ENCODE results near the gene DPH3.

DPH3 gene

DNA sequence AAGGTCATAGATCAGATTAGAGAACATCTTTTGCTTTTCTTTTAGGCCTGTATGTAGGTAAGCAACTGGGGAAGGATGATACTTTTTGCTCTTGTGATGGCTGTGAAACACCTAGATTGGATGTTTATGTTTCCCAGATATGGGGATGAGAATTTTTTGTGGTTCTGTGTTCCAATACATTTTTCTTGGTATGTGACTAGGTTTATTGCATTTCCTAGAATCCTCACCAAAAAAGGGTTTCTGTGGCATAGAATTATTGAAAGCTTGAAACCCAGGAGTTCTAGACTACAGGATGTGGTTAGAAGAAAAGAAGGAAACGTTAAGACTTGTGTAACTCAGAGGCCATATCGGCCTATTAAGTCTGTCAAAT, 26.1 kb upstream of the DPH3 start:
- no peak for DNase-seq (ENCODE audit: low read depth)

DNA sequence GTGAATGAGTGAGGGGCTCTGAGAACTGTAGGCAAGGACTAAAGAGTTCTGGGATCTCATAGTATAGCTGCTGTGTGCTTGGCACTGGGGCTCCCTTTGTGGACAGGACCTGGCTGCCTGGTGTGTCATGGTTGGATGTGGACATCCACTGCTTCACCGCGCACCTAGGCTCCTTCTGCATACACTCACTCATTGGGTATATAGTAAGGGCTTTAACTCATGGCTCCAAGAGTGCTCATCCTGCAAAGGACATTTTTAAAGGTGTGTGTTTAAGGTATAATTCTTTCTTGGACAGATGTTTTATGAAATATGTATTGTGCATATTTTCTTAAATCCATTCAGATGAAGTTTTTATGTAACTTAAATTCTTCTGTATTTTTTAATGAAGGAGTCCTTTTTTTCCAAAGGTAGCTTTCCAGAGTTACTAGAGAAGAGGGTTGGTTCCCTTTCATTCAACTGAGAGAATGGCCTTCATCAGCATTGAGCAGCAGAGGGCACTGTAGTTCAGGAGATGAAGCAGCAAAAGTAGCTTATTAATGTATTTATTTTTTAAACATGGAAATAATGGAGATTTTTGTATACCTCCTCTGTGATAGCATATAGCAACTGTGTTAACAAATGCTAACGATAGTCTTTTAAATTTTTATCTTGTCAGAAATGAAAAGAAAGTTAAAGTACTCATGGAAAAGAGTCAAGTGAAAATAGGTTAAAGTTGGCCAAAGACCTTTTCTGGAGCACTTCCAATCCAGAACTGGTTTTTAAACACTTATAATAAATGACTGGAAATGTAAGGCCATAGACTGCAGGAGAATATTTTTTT, 25.5 kb upstream of the DPH3 start:
- DNase-seq (ENCODE audit: low read depth): peak; percentile 31

DNA sequence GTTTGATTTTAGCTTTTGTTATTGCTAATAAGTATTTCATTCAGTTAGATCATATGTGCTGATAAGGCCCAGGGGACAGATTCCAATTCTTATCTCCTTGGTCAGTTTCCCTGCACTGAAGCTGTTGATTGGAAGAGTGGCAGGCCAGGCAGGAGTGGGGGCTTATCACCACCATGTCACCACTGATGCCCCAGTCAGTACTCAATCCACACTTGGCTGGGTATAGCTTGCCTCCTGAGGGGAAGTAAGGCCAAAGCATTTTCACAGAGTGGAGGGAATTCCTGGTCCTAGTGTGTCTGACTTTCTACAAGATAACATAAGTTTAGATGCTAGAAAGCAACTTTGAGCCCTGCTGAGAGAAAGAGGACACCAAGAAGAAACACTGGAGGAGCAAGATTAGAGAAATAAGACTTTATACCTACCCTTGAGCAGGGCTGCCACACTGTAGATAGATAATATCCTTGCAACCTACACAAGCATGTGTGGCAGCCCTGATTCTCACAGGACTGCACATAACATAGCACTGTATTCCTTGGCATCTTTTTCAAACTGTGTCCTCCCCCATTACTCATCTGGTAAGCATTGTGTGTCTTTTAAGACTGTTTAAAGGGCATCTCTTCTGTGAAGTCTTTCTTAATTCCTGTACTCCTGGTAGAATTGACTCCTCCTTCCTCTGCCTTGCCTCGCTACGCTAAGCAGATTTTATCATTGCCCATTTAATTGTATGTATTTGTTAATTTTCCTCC, 24.6 kb upstream of the DPH3 start:
- DNase-seq (ENCODE audit: low read depth): no peak

DNA sequence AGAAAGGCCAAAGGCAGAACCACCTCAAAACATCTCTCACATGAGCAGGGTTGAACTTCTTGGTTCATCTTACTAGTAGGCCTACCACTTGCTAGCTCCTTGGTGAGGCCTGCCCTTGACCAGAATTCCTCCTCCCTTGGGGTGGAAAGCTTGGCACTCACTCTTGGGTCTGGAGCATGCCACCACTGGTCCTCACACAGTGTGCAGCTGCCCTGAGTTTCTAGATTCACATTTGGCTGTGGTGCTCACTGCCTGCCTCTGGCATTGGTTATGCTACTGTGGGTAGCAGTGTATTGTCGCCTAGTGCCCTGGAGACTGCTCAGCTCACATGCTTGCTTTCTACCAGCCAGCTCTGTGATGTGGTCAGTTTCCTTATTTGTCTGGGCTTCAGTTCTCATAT, 23.9 kb upstream of the DPH3 start:
- no peak for DNase-seq (ENCODE audit: low read depth)

DNA sequence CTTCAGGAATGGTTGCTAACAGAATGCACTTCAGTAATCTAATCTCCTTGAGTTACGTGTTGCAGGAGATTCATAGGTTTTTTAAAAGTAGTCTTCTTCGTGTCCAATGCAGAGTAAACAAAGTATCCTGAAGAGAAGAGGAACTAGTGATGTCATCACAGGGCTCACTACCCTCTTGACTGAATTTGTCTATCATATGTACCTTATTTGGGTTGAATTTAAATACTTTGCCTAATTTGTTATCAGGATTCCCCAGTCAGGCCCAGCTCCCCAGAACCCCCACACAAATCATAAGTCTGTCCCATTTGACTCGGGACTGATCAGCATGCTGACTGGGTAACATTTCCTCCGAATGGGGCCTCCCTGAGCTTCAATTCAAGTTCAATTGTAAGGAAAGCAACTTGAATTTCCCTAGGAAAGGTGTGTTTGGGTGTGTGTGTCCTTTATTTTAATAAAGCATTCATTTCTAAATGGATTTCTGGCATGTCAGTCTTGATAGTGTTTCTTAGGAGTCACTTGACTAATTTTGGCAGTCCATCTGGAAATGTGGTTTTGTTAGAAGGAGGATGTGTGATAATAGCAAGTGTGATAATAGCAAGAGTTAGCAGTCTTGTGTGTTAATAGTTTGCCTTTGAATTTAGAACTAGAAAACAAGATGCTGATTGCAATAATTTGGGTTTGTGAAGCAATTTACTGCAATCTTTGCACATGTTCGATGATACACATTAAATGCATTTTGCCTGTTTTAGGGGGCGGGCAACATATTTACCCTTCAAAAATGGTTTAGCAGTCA, 22.2 kb upstream of the DPH3 start:
- no peak for DNase-seq (ENCODE audit: low read depth)

DNA sequence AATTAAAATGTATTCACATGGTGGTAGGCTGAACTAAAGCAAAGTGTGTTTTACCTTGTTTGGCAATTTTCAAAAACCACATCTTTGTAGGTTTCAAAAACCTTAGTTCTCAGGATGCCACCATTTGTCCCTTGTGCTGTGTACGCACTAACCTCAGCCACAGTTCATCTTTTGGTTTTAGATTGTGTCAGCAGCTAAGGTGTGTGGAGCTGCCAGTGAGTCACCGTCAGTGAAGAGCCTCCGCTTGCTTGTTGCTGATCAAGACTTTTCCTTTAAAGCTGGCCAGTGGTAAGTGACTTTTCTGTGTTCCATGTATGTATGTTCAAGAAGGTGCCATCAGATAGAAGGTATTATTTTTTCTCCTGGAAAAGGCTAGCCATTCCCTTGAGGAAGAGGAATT, 21.4 kb upstream of the DPH3 start:
- peak; percentile 45 for DNase-seq (ENCODE audit: low read depth)

DNA sequence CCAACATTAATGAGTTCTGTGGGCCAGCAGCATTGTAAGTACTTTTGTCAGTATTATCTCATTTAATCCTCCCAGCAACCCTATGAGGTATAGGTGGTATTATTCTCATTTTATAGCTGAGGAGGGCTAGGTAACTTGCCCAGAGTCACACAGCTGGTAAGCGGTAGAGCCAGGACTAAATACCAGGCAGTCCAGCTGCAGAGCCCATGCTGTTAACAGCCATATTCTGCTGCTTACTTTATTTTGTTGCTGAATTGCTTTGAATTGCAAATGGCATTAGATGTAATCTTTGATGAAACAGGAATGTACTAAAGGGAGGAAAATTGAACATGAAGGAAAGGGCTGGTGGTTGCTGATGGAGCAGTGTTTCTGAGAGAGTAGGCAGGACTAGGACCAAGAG, 19.9 kb upstream of the DPH3 start:
- no peak for DNase-seq (ENCODE audit: low read depth)

DNA sequence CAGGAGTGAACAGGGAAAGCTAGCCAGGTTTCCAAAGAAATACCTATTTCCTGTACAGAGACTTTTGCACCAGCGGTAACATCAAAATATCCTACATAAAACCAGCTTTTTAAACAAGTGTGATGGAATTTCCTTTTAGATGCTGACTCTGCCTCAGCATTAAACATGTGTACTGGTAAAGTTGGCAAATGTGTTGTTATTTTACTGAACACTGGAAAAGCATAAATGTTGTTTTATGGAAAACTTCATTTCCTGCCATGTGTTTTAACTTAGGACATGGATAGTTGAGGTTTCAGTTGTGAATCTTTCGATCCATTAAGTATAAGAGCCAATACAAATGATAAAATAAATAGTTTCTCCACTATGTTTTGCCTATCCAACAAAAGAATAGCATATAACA, 15.9 kb upstream of the DPH3 start:
- DNase-seq (ENCODE audit: low read depth): no peak

DNA sequence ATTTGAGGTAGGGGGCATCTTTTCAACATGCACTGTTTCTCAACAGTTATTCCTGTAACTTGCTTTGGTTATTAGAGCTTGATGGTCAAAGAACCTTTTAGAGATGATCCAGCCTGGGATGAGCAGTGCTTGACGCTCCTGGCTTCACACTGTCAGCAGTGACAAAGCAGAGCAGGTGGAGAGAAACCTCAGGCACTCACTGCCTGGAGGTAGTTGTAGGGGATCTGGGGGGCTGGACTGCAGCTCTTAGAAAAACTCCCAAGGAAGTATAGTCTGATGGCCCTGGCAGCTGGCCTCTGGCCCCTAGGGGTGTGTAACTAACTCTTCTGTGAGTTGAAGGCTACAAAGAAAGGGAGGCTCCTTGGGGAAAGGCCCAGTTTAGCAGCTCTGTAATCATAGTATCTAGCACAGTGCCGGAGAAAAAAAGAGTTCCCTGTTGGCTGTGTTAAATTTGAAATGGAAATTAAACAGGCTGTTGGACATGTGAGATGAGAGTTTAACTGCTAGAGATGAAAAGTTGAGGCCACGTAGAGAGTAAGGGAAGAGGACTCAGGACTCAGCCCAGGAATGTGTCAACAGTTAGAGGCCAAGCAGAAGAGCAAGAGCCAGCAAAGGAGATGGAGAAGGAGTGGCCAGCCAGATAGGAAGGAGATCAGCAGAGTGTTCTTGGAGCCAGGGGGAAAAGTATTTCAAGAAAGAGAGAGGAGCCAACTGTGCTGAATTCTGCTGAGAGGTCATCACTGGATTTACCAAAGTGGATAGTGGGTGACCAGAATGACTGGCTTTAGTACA, 14.5 kb upstream of the DPH3 start:
- no peak for DNase-seq (ENCODE audit: low read depth)

DNA sequence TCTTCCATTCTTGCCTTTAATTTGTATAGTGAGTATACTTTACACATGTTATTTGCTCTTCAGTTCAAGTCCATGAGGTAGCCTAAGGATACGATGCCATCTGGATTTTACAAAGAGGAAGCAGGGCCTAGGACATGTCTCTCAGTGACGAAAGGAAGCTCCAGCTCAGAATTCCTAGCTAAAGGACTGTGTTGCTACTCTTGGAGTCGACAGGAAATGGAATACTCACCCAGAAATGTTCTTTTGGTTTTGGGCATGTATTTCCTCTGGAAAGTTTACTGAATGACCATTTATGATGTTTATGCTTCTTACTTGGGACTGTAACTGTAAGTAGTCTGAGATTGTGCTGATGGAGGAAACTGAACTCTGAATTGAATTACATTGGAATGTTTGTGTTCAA, 12.7 kb upstream of the DPH3 start:
- DNase-seq (ENCODE audit: low read depth): no peak

DNA sequence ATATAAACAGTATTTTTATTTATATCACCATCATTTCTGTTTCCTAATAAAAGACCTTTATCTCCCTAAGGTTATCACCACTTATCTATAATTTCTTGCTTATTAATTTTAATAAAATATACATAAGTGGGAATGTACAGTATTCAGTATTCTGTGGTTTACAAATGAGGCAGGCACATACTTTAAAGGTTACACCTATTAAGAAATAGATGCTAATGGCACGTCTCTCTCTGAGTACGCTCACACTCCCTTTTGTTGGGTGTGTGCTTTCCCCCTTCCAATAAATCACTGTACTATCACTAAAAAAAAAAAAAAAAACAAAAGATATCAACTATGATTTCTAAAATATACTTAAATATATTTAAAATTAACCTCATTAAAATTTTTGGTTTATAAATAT, 9.1 kb upstream of the DPH3 start:
- no peak for DNase-seq (ENCODE audit: low read depth)

DNA sequence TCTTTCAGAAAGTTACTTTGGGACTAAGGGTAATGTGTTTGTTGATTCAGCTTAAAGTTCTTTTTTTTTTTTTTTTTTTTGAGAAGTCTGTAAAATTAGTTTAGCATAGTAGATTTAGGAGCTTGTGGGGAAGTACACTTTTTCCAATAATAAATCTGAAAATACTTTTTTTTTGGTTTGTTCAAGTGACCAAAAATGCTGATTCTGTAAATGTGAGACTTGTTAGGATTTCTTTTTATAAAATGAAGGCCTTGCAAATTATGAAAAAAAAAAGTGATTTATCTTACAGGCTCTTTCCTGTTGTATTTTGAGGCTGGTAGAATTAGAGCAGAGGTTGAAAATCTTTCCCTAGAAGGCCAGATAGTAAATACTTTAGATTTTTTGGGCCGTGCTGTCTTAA, 7.8 kb upstream of the DPH3 start:
- DNase-seq (ENCODE audit: low read depth): no peak

DNA sequence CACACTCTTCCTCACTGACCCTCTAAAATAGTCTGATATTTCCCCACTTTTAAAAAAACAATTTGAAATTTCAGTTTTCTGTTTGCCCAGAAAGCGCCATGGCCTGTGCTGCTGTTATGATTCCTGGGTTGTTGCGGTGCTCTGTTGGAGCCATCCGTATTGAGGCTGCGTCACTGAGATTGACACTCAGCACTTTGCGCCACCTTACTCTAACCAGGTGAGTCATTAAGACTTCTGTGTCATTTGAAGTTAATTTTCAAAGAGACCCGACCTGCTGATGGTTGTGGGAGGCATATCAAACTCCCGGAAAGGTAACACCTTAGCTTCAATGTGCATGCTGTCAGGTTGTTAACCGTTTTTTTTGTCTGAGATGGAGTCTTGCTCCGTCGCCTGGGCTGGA, 6.1 kb upstream of the DPH3 start:
- DNase-seq (ENCODE audit: low read depth): no peak

DNA sequence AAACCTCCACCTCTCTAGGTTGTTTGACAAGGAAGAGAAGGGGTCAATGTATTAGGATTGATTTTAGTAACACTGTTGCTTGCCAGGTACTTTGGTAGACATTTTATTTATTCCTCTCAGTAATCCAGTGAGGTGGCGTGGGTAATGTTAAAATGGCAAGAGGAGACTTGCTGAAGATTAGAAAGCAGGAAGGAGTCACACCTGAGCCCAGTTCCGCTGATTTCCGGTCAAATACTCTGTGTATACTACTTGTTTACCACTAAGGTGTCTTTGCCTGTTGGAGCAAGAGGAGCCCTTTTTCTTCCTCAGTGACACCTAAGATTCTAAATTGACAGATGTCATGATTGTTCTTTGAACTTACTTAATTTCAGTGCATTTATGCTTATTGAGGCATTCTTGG, 2.0 kb upstream of the DPH3 start:
- no peak for DNase-seq (ENCODE audit: low read depth)

DNA sequence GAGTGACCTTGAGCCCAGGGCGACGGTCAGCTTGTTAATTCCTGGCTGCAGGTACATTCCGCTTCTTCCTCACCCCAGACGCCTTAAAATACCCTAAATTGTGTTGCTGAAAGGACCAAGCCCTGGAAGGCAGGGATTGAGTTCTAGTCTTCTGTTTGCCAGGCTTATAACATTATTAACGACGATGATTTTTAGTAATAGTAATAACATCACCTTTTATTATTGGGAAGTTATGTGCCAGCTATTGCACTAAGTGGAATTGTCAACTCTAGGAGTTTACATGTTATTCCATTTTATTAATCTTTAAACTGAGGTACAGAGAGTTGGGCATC, 678 bp upstream of the DPH3 start:
- no peak for DNase-seq (ENCODE audit: low read depth)

DNA sequence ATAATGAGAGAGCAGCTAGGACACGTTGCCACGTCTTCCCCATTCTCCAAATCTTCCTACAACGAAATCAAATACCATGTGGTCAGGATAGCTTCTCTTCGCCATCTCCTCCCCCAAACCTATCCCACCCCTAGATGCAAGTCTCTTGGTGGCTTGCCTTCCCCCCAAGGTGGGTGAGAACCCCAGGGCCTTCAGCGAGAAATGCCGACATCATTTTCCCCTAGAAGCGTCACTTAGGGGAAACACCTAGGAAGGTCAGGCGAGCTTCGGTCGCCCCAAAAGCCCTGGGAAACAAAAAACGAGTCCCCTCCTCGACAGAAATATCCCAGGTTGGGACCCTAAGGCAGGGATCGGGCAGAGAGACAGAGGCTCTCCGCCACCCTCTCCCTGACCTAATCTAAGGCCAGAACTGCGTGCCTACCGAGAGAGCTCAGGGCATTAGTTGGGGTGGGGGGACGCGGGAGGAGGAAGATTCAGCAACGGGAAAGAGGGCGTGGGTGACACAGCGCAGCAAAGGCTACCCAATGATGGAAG, 502 bp downstream of the DPH3 start:
- DNase-seq (ENCODE audit: low read depth): no peak

DNA sequence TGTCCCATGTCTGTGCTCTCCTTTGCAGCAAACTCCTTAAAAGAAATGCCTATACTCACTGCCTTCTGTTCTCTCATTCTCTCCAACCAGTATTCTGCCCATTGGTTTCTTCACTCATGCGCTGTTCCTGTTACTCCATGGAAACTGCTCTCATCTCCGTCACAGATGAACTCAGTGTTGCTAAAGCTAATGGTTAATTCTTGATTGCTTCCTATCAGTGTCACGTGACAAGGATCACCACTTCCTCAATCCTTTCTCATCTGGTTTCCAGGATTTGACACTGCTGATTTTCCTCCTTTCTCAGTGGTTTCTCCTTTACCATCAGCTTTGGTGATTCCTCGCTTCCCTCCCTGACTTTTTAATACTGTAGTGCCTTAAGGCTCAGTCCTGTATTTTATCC, 2.6 kb downstream of the DPH3 start:
- DNase-seq (ENCODE audit: low read depth): no peak

DNA sequence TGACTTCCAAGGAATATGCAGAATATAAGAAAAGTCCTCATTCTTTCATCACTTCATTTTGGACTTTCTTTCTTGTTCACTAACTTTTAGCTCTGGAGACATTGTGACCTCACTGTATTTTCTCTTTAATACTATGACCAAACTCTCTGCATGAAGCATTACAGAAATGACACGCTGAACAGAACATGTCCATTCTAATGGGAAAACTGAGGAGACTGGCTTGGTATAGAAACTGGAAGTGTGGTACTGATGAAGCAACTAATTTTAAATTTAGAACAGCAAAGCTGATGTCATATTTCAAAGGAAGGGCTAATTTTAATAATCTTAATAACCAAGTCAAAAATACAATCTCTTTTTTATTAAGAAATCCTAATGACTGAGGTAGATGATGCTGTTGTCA, 4.7 kb downstream of the DPH3 start:
- DNase-seq (ENCODE audit: low read depth): no peak

DNA sequence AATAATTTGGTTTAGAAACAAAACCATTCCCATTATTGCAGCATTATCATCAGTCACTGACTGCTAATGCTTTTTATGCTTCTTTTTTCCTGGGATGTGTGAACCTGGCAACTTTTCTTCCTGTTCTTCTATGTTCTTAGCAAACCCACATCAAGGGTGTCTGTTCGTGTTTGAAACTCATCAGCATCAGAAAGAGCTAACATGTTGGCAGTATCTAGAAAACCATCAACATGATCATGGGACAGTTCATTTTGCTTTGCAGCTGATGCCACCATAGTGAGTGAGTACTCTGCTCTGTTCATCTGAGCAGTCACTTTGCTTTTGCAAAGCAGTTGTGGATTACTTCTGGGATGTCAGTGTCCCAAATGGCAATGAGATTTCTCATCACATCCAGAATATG, 5.9 kb downstream of the DPH3 start:
- no peak for DNase-seq (ENCODE audit: low read depth)

DNA sequence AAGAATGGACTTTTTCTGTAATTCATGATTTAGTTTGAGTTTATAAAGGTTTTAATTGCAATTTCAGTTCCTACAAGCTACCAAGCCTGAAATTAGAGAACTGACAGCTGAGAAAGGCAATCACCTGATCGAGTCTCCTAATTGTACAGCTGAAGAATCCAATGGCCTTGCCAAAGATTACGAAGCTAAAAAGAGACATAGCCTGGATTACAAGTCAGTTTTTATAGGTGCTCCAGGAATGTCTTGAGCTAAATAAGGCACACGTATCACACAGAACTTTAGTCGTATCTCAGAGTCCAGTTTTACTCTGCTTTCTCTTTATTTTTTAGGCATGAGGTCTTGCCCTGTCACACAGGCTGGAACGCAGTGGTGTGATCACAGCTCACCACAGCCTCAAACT, 6.6 kb downstream of the DPH3 start:
- DNase-seq (ENCODE audit: low read depth): no peak

DNA sequence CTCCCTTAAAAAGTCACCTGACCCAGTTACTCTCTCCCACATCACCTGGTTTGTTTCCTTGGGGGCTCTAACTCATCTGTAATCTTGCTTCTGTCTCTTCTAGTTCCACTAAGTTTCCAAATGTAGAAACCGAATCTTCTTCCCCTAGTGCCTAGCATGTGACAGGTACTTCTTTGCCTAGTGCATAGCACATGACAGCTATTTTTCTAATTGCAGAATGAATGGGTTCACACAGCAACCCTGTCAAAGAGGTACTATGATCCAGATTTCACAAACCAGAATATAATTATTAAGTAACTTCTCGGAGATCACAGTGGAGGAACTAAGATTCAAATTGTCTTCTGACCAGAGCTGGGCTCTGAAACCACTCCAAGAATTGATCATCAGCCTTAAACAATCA, 7.4 kb downstream of the DPH3 start:
- DNase-seq (ENCODE audit: low read depth): no peak

DNA sequence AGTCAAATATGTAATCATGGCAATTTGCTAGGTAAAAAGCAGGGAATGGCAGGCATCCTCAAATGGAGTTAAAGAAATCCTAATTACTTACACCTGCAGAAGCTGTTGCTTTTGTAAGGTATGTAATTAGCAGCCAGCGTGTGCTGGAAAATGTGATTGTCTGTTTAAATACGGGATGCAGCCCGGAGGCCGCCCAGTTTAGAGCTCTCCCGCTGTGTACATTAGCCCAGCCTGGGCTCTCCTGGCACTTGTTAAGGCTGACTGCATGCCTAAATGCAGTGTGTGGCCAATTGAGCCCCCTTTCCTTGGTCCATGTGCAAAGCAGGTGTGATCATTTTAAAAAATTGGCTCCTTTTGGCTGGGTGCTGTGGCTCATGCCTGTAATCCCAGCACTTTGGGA, 9.0 kb downstream of the DPH3 start:
- DNase-seq (ENCODE audit: low read depth): no peak

Measured in stimulated activated CD8-positive, alpha-beta memory T cell treated with anti-CD3 and anti-CD28 coated beads, Interleukin-15, amount 100 ng/mL, for 1 hour (primary cell).